Tibial artery (tissue), 4 donors: ENCODE measurements around the gene CD8B2.

Experiments used
- DNase-seq, 2 donors: peaks; one replicate each; pipeline ENCODE4 v3.0.0-alpha.2; 2019
- H3K27ac ChIP-seq, 2 donors: fragments of 200-600 bp; sonication (generic) in 1 of 2; 1 replicate in 1 of 2; 2 replicates in 1 of 2; pipeline ENCODE4 v1.5.1; 2018 to 2019; ENCODE audit warnings: mild to moderate bottlenecking in 1 of 2
- H3K27me3 ChIP-seq, 2 donors: fragments of 200-600 bp; sonication (generic) in 1 of 2; one replicate each; pipeline versions ENCODE4 v1.5.1 to v1.6.0; 2016 to 2019
- H3K36me3 ChIP-seq, 3 donors: fragments of 200-600 bp; sonication (generic) in 2 of 3; one replicate each; pipeline ENCODE4 v1.5.1; 2016 to 2019; ENCODE audit warnings: mild to moderate bottlenecking in 2 of 3
- H3K4me1 ChIP-seq, 4 donors: fragments of 200-600 bp; sonication (generic) in 2 of 4; 1 replicate in 3 of 4; 2 replicates in 1 of 4; pipeline ENCODE4 v1.5.1; 2016 to 2019
- H3K4me3 ChIP-seq, 2 donors: fragments of 200-600 bp; sonication (generic) in 1 of 2; 1 replicate in 1 of 2; 2 replicates in 1 of 2; pipeline ENCODE4 v1.5.1; 2018 to 2019; ENCODE audit warnings: mild to moderate bottlenecking in 2 of 2
- H3K9me3 ChIP-seq, 3 donors: fragments of 200-600 bp; sonication (generic) in 1 of 3; one replicate each; pipeline ENCODE4 v1.5.1; 2016 to 2019
- CTCF ChIP-seq, 2 experiments: fragments of 200-600 bp in 1 of 2; fragments of 450-650 bp in 1 of 2; IDR thresholded peaks; one replicate each; pipeline ENCODE4 v1.5.1; 2017 to 2019; ENCODE audit warnings: antibody characterized with exemption in 2 of 2, mild to moderate bottlenecking in 1 of 2, moderate library complexity in 1 of 2
- intact Hi-C: fragments of 100-400 bp; cut with DNase I; formaldehyde crosslinking; loops from one replicate; pipeline ENCODE4 v1.15.0; 2023; ENCODE audit warnings: low total_unique reads

Gene CD8B2

GRCh38 chr2:106546391-106546990, 59.3 kb downstream of the CD8B2 start:
- Histone ChIP-seq H3K9me3 (no peaks in the 10 kb centered on the region), H3K4me3 (no peak overlapping the region)

GRCh38 chr2:106547164-106547903, 60.2 kb downstream of the CD8B2 start:
- Histone ChIP-seq H3K4me1 (peaks cover 0 to 10% (median 2%) of the 10 kb centered on the region in 4 donors), H3K4me3 (no peak overlapping the region), H3K27me3 (no peaks in the 10 kb centered on the region), H3K9me3 (no peaks in the 10 kb centered on the region), H3K27ac (no peak overlapping the region), H3K36me3 (no peaks in the 10 kb centered on the region)
- no peak for DNase-seq
- intact Hi-C loops: no loop called here
- TF ChIP-seq CTCF (IDR thresholded peaks at IDR 0.05): no peak

More at GRCh38 chr2:106546391-106546990, 59.3 kb downstream of the CD8B2 start:
- H3K4me1 ChIP-seq: peaks cover 0 to 10% (median 2%) of the 10 kb centered on the region in 4 donors
- H3K27ac ChIP-seq: no peak overlapping the region
- no peak for TF ChIP-seq CTCF (IDR thresholded peaks at IDR 0.05)
- no peaks in the 10 kb centered on the region for H3K27me3 ChIP-seq
- no peak for DNase-seq
- intact Hi-C loops: no loop called here
- H3K36me3 ChIP-seq: no peaks in the 10 kb centered on the region

GRCh38 chr2:106551417-106552130, 64.4 kb downstream of the CD8B2 start:
- no peak for TF ChIP-seq CTCF (IDR thresholded peaks at IDR 0.05)
- Histone ChIP-seq H3K27ac (no peak overlapping the region), H3K9me3 (no peaks in the 10 kb centered on the region), H3K36me3 (no peaks in the 10 kb centered on the region), H3K27me3 (no peaks in the 10 kb centered on the region), H3K4me1 (peaks cover 0 to 4% (median 0%) of the 10 kb centered on the region in 4 donors), H3K4me3 (no peak overlapping the region)
- intact Hi-C loops: no loop called here
- no peak for DNase-seq

- no peak overlapping the region for H3K27ac ChIP-seq
- intact Hi-C loops: no loop called here
- no peaks in the 10 kb centered on the region for H3K9me3 ChIP-seq
- H3K4me1 ChIP-seq: no peaks in the 10 kb centered on the region
- no peaks in the 10 kb centered on the region for H3K36me3 ChIP-seq
- H3K4me3 ChIP-seq: no peak overlapping the region
- no peak for TF ChIP-seq CTCF (IDR thresholded peaks at IDR 0.05)
- DNase-seq: no peak
- H3K27me3 ChIP-seq: no peaks in the 10 kb centered on the region
Measured at GRCh38 chr2:106552921-106553320, 65.8 kb downstream of the CD8B2 start.

GRCh38 chr2:106553321-106553720, 66.2 kb downstream of the CD8B2 start:
- no peaks in the 10 kb centered on the region for H3K4me1 ChIP-seq
- intact Hi-C loops: no loop called here
- no peaks in the 10 kb centered on the region for H3K27me3 ChIP-seq
- H3K9me3 ChIP-seq: no peaks in the 10 kb centered on the region
- no peak for DNase-seq
- H3K27ac ChIP-seq: no peak overlapping the region
- H3K4me3 ChIP-seq: no peak overlapping the region
- no peak for TF ChIP-seq CTCF (IDR thresholded peaks at IDR 0.05)
- H3K36me3 ChIP-seq: no peaks in the 10 kb centered on the region
